C4-2B (cell line): ENCODE results near the gene TPRX1.

Source experiments
- ZFX ChIP-seq: fragments of 450-650 bp; IDR thresholded peaks from 2 replicates; pipeline ENCODE4 v1.6.1; 2017
- TF ChIP-seq, protein P1 (sequence below): fragments of 450-650 bp; conservative IDR thresholded peaks from 2 replicates; pipeline ENCODE4 v1.5.1; 2017; ENCODE audit warnings: mild to moderate bottlenecking

DNA sequence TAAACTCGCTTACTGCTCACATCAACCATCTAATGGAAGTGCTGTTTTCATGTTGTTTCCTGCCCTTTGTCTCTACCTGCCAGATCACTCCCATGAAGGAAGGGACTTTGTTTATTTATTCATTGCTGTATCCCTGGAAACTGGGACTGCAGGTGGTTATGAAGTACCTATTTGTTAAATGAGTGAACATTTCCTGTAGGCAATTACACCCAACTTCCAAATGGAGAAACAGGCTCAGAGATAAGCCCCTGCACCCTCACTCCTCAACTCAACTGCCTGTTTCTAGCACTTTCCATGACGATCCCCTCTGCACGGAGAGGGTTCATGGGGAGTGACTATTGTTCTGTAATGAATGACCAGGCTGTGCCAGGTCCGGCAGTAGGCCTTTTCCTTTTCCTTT lies 27.8 kb downstream of the TPRX1 start:
- TF ChIP-seq, protein P1, sequence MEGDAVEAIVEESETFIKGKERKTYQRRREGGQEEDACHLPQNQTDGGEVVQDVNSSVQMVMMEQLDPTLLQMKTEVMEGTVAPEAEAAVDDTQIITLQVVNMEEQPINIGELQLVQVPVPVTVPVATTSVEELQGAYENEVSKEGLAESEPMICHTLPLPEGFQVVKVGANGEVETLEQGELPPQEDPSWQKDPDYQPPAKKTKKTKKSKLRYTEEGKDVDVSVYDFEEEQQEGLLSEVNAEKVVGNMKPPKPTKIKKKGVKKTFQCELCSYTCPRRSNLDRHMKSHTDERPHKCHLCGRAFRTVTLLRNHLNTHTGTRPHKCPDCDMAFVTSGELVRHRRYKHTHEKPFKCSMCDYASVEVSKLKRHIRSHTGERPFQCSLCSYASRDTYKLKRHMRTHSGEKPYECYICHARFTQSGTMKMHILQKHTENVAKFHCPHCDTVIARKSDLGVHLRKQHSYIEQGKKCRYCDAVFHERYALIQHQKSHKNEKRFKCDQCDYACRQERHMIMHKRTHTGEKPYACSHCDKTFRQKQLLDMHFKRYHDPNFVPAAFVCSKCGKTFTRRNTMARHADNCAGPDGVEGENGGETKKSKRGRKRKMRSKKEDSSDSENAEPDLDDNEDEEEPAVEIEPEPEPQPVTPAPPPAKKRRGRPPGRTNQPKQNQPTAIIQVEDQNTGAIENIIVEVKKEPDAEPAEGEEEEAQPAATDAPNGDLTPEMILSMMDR = no peak
- TF ChIP-seq ZFX = no peak
